ENCODE measurements around the gene FNDC3B.

GRCh38 chr3:172054115-172054764 is 14.9 kb downstream of the FNDC3B start:
- TF ChIP-seq CTCF (IDR thresholded peaks at IDR 0.05) = no peak
- TF ChIP-seq POLR2A (IDR thresholded peaks at IDR 0.05) = no peak

All from testis (tissue), 2 donors.